ENCODE measurements around the gene NHSL1. TPM values are rescaled to one million over a fixed set of nuclear protein-coding genes. Genes with fewer than 3 reads are reported as not detected.

Gene NHSL1
- total RNA-seq, 2 donors from 2014 or later: 82.8 to 94.8 TPM

GRCh38 chr6:138406443-138406842 lies 92.9 kb downstream of the NHSL1 start:
- no peaks in the 10 kb centered on the region for H3K36me3 ChIP-seq
- intact Hi-C loops (cut with DNase I): loop anchor here (5.0 kb wide), 1 partner anchor 289 kb away; no protein-coding TSS in a partner anchor
- peak; percentile 57 for DNase-seq
- no peak overlapping the region for H3K4me3 ChIP-seq
- peaks cover 4% of the 10 kb centered on the region for H3K4me1 ChIP-seq
- H3K27me3 ChIP-seq: no peaks in the 10 kb centered on the region
- TF ChIP-seq, protein P1, sequence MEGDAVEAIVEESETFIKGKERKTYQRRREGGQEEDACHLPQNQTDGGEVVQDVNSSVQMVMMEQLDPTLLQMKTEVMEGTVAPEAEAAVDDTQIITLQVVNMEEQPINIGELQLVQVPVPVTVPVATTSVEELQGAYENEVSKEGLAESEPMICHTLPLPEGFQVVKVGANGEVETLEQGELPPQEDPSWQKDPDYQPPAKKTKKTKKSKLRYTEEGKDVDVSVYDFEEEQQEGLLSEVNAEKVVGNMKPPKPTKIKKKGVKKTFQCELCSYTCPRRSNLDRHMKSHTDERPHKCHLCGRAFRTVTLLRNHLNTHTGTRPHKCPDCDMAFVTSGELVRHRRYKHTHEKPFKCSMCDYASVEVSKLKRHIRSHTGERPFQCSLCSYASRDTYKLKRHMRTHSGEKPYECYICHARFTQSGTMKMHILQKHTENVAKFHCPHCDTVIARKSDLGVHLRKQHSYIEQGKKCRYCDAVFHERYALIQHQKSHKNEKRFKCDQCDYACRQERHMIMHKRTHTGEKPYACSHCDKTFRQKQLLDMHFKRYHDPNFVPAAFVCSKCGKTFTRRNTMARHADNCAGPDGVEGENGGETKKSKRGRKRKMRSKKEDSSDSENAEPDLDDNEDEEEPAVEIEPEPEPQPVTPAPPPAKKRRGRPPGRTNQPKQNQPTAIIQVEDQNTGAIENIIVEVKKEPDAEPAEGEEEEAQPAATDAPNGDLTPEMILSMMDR (IDR thresholded peaks at IDR 0.05): peak; percentile 27
- peak overlapping the region in 1 of 2 donors; percentile 68 for H3K9ac ChIP-seq (ENCODE audit: low read depth in 2 of 2, low read length in 2 of 2)
- H3K9me3 ChIP-seq: no peaks in the 10 kb centered on the region
- H3K27ac ChIP-seq: peak overlapping the region; percentile 86

- Histone ChIP-seq H3K27ac (peak overlapping the region; percentile 86), H3K36me3 (no peaks in the 10 kb centered on the region), H3K9ac (ENCODE audit: low read depth in 2 of 2, low read length in 2 of 2) (peak overlapping the region in 1 of 2 donors; percentile 68), H3K4me3 (peak overlapping the region; percentile 70), H3K4me1 (peaks cover 4% of the 10 kb centered on the region), H3K9me3 (no peaks in the 10 kb centered on the region), H3K27me3 (no peaks in the 10 kb centered on the region)
- no peak for DNase-seq
- TF ChIP-seq, protein P1 (IDR thresholded peaks at IDR 0.05): no peak
- intact Hi-C loops (cut with DNase I): loop anchor here (5.0 kb wide), 1 partner anchor 289 kb away; no protein-coding TSS in a partner anchor
These were observed 93.4 kb downstream of the NHSL1 start for GRCh38 chr6:138405816-138406413.

- peaks cover 4% of the 10 kb centered on the region for H3K4me1 ChIP-seq
- H3K27ac ChIP-seq: peak overlapping the region; percentile 86
- H3K9me3 ChIP-seq: no peaks in the 10 kb centered on the region
- DNase-seq: peak; percentile 53
- TF ChIP-seq, protein P1 (IDR thresholded peaks at IDR 0.05): no peak
- no peaks in the 10 kb centered on the region for H3K36me3 ChIP-seq
- H3K9ac ChIP-seq (ENCODE audit: low read depth in 2 of 2, low read length in 2 of 2): peak overlapping the region; percentile 96 to 99
- peak overlapping the region; percentile 70 for H3K4me3 ChIP-seq
- intact Hi-C loops (cut with DNase I): loop anchor here (5.0 kb wide), 1 partner anchor 288 kb away; no protein-coding TSS in a partner anchor
- H3K27me3 ChIP-seq: no peaks in the 10 kb centered on the region
These were observed 94.5 kb downstream of the NHSL1 start for GRCh38 chr6:138404666-138405337.

GRCh38 chr6:138403801-138404665 lies 95.3 kb downstream of the NHSL1 start, which contains the start of gene HEBP2:
Gene HEBP2 (plus strand): TSS chr6:138404223. CDS start chr6:138404496, 273 bp downstream.
- peak; percentile 99 for DNase-seq
- H3K9ac ChIP-seq (ENCODE audit: low read depth in 2 of 2, low read length in 2 of 2): peak within 1 kb of the TSS; percentile 96 to 99
- no peaks in the 10 kb centered on the region for H3K27me3 ChIP-seq
- peaks cover 4% of the 10 kb centered on the region for H3K4me1 ChIP-seq
- H3K27ac ChIP-seq: peak within 1 kb of the TSS; percentile 86
- H3K36me3 ChIP-seq: no peaks in the 10 kb centered on the region
- H3K4me3 ChIP-seq: peak within 1 kb of the TSS; percentile 70
- H3K9me3 ChIP-seq: no peaks in the 10 kb centered on the region
- TF ChIP-seq, protein P1 (IDR thresholded peaks at IDR 0.05): peak; percentile 36
- intact Hi-C loops (cut with DNase I): no loop called here

GRCh38 chr6:138403324-138403800 lies 95.9 kb downstream of the NHSL1 start:
- peaks cover 4% of the 10 kb centered on the region for H3K4me1 ChIP-seq
- H3K36me3 ChIP-seq: no peaks in the 10 kb centered on the region
- DNase-seq: peak; percentile 41
- peak overlapping the region; percentile 96 to 99 for H3K9ac ChIP-seq (ENCODE audit: low read depth in 2 of 2, low read length in 2 of 2)
- TF ChIP-seq, protein P1 (IDR thresholded peaks at IDR 0.05): no peak
- H3K9me3 ChIP-seq: no peaks in the 10 kb centered on the region
- H3K4me3 ChIP-seq: peak overlapping the region; percentile 70
- H3K27ac ChIP-seq: peak overlapping the region; percentile 86
- no peaks in the 10 kb centered on the region for H3K27me3 ChIP-seq
- intact Hi-C loops (cut with DNase I): no loop called here
